Right lobe of liver (tissue), 4 donors: ENCODE measurements around the gene TRIP11.

ENCODE experiments used
- POLR2A ChIP-seq: fragments of 450-650 bp; IDR thresholded peaks from one replicate; pipeline ENCODE4 v1.6.1; 2017; ENCODE audit warnings: antibody characterized with exemption, mild to moderate bottlenecking
- TF ChIP-seq, protein P1 (sequence below), 4 donors: fragments of 200-600 bp in 3 of 4; fragments of 450-650 bp in 1 of 4; IDR thresholded peaks; one replicate each; pipeline versions ENCODE4 v1.5.1 to v1.8.0; 2016 to 2022; ENCODE audit warnings: antibody characterized with exemption in 4 of 4, mild to moderate bottlenecking in 2 of 4
- donor health status: DM: no; HTN: no; CAD: no.
- donor health status: DM: no; HTN: no; CAD: no.
- donor health status: DM: no; HTN: yes; CAD: no.

- no peak for TF ChIP-seq POLR2A
- TF ChIP-seq, protein P1, sequence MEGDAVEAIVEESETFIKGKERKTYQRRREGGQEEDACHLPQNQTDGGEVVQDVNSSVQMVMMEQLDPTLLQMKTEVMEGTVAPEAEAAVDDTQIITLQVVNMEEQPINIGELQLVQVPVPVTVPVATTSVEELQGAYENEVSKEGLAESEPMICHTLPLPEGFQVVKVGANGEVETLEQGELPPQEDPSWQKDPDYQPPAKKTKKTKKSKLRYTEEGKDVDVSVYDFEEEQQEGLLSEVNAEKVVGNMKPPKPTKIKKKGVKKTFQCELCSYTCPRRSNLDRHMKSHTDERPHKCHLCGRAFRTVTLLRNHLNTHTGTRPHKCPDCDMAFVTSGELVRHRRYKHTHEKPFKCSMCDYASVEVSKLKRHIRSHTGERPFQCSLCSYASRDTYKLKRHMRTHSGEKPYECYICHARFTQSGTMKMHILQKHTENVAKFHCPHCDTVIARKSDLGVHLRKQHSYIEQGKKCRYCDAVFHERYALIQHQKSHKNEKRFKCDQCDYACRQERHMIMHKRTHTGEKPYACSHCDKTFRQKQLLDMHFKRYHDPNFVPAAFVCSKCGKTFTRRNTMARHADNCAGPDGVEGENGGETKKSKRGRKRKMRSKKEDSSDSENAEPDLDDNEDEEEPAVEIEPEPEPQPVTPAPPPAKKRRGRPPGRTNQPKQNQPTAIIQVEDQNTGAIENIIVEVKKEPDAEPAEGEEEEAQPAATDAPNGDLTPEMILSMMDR (IDR thresholded peaks at IDR 0.05), result no peak
Observed at GRCh38 chr14:92009604-92010003, 30.3 kb downstream of the TRIP11 start.
